Kidney tubule cell (primary cell): ENCODE measurements around the gene IL4R.
"Not testable (repeated sequence)": the region's sequence is repeated elsewhere in the genome, so short reads cannot be mapped to it uniquely, and the experiment has no call there.

ENCODE experiments used
- DNase-seq: peaks from one replicate; pipeline ENCODE4 v3.0.0-alpha.2; 2018; ENCODE audit warnings: low spot score

The IL4R gene

DNA sequence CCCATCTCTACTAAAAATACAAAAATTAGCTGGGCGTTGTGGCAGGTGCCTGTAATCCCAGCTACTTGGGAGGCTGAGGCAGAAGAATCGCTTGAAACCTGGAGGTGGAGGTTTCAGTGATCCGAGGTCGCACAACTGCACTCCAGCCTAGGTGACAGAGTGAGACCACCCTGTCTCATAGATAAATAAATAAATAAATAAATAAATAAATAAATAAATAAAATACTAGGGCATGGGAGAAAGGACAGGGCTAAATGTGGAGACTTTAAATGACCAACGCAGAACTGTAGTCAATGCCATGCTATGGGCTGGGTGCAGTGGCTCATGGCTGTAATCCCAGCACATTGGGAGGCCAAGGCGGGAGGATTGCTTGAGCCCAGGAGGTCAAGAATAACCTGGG is 25.5 kb upstream of the IL4R start:
- not testable (repeated sequence) for DNase-seq

DNA sequence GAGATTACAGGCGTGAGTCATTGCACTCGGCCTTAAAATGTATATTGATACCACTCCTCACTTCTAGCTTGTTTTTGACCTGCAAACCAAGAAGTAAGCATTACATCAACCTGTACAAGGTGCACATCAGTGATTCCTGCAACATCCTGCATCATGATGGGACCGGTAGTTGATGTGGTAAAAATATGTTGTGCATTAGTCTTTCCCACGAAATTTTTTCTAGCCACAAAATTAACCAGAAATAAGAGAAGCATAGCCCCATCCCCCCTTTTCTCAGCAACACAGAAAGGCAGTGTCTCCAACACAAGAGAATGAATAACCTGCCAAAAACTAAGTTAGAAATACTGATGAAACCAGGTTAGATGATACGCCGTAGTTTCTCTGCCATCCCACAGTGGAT is 24.1 kb upstream of the IL4R start:
- DNase-seq = peak; percentile 65

DNA sequence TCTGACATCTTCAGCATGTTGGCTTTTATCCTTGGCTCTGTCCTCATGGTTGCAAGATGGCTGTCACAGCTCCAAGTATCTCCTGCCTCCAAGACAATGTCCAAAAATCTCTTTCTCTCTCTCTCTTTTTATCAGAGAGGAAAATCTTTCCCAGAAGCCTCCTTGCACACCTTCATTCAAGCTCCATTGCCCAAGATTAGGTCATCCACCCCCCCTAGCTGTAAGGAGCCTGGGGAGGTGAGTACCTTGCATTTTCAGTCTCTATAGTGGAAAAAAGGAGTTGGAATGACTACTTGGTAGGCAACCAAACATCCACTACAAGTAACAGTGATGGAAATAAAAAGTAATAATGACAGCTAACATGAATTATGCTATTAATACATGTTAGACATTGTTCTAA is 23.2 kb upstream of the IL4R start:
- peak; percentile 77 for DNase-seq

DNA sequence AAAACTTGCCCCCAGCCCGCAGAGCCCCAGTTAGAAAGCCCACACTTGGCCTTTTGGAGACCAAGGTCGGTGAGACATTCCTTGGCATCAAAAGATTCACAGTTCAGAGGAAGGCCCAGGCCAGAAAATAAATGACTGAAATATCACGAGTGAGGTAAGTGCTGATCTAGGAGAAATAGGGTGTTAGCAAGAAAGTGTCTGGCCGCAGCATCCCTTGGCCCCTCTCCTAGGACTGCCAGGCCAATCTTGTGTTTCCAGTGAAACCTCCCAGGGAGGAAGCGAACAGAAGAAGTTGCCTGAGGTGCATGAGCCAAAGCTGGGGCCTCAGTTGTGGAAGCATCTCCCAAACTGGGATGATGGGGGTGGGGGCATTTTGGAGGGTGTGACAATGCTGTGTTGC is 22.7 kb upstream of the IL4R start:
- no peak for DNase-seq

DNA sequence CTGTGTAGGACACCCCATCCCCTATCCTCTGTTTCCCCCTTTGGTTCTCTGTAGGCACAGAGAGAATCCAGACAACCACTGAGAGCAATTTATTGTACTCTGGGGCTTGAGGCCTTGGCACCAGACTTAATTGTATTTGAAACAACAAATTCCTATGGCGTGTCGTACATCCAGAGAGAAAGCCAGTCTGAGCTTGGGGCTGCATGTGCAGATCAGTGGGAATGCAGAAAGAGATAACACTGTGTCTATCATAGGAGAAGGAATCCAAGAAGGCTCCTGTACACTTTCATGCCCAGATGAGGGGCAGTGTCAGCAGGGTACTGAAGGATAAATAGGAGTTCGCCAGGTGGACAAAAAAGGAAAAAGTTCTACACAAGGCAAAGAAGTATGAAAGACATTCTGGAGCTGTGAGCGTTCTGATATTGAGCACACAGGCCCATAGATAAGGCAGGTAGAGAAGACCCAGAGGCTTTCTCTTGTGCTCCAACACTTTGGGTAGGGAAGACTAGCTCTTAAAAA is 22.0 kb upstream of the IL4R start:
- no peak for DNase-seq

DNA sequence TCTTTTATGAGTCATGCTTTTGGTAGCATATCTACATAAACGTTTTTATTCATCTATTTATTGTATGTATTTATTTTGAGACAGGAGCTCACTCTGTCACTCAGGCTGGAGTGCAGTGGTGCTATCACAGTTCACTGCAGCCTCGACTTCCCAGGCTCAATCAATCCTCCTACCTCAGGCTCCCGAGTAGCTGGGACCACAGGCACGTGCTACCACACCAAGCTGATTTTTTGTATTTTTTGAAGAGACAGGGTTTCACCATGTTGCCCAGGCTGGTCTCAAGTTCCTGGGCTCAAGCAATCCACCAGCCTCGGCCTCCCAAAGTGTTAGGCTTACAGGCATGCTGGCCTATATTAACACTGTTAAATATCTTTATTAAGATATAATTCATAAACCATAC is 20.4 kb upstream of the IL4R start:
- DNase-seq = no peak

DNA sequence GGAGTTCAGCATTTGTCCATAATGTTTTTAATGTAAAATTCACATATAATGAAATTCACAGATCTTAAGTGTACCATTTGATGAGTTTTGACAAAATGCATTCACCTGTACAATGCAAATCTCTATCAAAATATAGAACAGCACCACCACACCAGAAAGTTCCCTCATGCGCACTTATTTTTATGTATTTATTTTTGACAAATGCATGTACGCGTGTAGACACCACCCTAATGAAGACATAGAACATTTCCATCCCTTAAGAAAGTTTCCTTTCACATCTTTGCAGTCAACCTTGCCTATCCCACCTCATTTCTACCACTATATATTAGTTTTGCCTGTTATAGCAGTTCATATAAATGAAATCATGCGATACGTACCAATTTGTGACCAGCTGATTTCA is 15.6 kb upstream of the IL4R start:
- no peak for DNase-seq

DNA sequence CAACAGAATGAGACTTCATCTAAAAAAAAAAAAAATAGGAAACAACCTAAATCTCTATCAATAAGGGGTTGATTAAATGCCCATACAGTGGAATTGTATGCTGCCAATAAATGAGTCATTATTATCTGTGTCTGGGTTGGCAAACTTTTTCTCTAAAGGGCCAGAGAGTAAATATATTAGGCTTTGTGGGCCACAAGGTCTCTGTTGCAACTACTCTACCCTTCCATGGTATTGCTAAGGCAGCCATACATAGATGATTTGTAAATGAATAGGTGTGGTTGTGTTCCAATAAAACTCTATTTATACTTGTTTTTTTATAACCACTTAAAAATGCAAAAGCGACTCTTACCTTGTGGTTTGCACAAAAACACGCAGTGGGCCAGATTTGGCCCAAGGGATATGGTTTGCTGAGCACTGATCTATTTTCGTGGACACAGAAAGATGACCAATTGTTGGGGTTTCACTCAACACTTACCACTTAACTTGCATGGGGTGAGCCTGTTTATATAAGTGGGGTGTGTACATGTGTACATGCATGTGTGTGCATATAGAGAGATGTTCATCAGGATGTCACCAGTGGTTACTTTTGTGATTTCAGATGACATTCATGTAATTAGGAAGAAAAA is 12.4 kb upstream of the IL4R start:
- no peak for DNase-seq

DNA sequence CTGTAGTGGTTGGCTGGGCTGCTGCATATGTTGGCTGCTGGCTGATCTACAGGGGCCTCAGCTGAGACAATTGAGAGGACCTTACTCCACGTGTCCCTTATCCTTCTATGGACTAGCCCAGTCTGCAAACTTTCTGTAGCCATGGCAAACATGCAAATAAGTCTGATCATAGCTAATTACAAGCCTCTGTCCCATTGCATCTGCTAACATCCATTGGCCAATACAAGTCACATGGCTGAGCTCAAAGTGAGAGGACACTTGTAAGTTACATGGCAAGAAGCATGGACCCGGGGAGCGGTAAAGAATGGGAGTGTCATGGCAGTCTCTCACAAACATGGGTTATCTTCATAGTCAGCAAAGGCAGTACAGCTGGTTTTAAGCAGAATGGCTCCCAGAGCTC is 11.6 kb upstream of the IL4R start:
- DNase-seq = no peak

DNA sequence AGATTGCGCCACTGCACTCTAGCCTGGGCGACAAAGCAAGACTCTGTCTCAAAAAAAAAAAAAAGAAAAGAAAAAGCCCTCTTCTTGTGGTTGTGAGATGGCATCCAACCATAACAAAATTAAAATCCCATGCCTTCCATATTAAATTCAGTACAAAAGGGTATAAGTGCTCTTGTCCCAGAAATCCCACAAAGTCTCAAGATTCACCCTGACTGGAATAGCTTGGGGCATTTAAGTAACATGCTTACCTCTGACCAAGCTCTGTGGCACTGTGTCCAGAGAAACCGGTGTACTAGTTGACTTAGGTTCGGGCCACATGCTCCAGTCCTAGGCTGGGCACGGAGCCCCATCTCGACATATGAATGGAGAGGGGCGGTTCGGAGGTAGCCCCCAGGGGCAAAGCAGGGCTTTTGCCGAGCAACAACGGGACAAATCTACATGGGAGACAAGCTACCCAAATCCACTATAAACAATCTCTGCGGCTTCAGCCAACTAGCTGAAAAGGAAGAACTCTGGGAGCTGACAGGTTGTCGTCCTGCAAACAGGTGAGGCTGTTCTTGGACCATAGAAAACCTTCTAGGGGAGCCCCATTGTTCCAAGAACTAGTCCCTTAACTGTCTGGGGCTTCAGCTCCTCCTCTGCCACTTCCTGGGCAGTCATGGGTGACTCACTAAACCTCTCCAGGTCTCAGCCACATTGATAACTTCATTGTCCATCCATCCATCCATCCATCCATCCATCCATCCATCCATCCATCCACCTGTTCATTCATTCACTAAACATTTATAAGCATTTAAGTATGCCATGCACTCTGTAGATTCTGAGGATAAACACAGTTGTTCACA is 10.3 kb upstream of the IL4R start:
- DNase-seq = no peak

DNA sequence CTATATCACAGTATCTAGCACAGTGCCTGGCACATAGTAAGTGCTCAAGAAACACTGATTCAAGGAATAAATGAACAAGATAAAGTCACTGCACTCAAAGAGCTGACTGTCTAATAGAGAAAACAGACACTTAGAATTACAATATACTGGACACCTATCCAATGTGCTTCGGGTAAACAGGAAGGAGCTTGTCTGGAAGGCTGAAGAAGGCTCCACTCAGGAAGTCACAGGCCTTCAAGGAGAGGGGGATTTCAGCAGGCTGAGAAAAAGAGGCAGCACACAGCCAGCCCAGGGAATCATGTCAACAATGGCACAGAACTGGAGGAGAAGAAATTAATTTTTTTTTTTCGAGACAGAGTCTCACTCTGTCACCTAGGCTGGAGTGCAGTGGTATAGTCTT is 9.7 kb upstream of the IL4R start:
- no peak for DNase-seq

DNA sequence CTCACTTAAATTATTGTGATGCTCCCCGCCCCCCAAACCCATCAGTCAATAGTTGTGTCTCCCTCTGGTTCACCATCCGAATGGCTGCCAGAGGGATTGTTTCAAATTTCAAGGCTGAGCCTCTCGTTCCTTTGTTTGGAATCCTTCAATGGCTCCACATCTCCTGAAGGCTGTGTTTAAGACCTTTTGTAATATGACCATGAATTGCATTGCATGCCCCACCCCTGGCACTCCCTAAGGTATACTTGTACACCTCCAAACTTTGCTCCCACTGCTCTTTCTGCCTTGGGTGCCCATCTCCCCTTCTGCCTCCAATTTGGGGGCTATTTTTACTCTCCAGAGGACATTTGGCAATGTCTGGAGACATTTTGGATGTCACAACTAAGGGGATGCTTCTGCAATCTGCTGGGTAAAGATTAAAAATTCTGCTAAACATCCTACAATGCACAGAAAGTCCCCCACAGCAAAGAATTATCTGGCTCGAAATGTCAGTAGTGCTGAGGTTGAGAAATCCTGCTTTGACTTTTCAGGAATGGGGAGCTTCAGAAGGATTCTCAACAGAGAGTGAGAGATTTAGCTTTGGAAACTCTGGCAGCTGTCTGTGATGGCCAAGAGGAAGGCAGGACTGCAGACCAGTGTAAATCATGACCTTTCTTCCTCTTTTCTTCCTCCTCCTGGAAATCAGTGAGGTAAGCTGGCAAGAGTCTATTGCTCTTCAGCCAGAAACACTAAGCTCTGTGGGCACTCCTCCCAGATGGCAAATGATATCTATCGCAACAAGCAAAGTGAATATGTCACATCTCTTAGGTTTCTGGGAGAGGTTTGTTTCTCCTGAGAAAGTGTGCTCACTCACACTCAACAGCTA is 8.7 kb upstream of the IL4R start:
- no peak for DNase-seq

DNA sequence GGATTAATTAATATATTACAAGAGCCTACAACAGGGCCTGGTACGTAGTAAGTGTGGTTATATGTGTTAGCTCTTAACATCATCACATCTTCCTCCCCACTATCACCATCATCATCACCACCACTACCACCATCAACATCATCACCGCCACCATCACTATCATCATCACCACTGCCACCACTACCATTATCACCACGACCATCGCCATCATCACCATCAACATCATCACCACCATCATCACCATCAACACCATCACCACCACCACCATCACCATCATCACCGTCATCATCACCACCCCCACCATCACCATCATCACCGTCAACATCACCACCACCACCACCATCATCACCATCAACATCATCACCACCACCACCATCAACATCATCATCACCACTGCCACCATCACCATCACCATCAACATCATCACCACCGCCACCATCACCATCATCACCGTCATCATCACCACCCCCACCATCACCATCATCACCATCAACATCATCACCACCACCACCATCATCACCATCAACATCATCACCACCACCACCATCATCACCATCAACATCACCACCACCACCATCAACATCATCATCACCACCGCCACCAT is 7.8 kb upstream of the IL4R start:
- DNase-seq = no peak

DNA sequence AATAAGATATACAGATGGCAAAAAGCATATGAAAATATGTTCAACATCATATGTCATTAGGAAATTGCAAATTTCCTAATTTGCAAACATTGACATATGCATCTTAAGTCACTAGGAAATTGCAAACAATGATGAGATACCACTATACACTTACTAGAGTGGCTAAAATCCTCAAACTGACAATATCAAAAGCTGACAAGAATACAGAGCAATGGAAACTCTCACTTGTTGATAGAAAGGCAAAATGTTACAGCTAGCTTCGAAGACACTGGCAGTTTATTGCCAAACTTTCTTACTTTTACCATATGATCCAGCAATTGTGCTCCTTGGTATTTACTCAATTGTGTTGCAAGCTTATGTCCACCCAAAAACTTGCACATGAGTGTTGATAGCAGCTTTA is 5.0 kb upstream of the IL4R start:
- no peak for DNase-seq

DNA sequence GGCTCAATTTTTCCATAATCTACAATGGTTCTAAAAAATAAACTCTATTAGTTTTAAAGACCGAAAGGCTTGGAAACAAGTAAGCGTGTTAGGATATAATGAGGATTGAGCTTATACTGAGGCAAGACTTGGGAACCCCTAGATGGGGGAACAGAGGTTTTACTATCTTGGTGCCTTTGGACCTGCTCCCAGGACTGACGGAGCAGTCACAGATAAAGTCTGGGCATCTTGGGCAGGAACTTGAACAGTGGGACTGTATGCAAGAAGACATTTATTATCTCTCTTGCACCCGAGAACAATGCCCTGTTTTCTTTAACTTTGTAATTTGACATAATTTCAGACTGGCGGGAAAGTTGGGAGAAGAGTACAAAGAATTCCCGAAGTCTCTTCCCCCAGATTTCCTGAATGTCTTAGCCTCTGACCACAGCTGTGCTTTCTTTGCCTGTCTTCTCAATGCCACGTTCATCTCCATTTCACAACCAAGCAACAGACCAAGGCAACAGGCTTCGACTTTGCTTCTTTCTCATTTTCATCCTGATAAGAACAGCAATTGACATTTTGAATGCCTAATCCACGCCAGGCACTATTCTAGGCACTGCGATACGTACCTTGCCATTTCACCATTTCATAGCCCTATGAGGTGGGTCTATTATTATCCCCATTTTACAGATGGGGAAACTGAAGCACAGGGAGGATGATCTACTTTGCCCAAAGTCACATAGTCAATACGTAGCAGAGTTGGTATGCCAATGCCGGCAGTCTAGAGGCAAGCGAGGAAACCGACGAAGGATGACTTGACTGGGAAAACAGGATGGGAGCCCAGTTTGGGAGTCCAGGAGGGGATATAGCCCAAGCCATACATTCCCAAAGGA is 3.0 kb upstream of the IL4R start:
- no peak for DNase-seq

DNA sequence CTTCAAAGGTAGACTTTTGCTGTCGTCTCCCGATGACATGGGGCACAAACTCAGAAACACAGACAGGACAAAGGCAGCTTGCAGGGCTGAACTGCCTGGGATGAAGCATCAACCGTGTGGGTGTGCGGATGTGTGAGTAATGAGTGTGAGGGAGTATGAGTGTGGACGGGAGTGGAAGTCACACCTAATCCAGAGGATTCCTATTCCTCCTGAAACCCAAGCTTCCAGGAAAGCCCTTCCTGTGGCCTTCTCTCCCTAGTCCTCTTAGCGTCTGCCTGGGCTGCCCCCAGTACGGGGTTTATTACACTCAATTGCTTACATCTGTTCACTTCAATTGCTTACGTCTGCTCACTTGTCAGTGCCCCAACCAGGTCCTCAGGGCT is 2.3 kb upstream of the IL4R start:
- DNase-seq = no peak

DNA sequence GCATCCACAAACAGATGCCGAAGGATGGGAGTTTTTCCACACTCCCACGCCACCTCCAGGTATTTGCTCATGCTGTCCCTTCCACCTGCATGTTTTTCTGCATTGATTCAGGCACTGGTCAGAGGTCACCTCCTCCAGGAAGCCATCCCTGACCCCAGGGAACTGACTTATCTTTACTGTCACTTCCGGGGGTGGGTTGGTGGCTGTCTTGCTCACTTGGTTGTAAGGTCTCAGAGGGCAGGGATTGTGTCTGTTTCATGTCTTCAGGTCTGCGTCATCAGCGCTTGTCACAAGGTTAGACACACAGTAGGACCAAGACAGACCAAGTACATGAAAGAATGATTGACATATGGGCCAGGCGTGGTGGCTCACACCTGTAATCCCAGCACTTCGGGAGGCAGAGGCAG is 1.9 kb upstream of the IL4R start:
- DNase-seq = no peak

DNA sequence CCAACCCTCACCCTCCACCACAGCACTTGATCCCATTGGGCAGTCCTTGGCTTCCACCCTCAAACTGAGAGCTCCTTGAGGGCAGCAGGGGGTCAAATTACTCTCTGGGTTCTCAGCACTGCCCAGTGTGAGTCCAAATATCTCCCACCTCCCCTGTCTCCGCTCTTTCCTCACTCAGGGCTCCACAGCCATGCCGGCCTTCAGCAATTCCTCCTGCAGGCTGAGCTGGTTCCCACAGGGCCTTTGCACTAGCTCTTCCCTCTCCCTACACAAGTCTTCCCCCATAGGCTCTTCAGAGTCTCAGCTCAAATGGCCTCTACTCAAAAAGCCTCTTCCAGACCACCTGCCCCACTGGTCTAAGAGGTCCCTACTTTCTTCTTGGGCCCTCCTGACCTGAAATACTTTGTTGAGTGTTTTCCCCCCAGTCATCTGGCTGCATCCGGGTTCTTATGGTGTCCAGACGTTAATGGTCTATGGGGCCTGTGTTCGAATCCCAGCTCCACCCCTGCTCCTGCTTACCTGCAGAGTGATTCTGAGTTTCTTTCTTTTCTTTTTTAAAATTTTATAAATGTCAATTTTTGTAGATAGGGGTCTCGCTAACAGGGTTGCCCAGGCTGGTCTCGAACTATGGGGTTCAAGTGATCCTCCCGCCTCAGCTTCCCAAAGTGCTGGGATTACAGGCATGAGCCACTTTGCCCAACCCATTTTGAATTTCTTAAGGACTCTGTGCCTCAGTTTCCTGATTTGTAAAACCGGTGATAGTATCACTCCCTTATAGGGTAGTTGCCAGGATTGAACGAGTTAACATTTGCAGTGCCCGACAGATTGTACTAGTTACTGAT is 973 bp upstream of the IL4R start:
- no peak for DNase-seq

DNA sequence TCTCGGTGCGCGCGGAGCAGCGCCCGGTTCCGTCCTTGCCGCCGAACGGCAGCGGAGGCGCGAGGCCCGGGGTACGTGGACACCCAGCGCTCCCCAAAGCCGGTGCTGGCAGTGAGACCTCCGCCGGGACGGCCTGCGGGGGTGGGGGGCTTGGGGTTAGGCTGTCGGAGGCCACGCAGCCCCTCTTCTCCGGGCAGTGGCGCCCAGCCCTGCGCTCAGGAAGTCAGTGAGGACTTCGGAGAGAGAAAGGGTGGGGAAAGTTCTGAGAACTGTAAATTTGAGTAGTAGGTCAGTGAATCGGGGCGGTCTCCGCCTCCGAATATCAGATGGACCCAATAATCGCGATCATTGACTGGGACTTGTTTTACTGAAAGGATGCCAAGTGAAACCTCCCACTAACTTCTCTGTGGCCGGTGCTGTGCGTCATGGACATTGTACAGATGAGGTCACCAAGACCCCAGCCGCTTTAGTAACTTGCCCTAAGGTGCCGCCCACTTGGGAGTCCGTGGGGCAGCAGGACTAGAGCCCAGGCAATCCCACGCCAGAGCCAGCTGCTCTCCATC is 468 bp downstream of the IL4R start:
- peak; percentile 88 for DNase-seq

DNA sequence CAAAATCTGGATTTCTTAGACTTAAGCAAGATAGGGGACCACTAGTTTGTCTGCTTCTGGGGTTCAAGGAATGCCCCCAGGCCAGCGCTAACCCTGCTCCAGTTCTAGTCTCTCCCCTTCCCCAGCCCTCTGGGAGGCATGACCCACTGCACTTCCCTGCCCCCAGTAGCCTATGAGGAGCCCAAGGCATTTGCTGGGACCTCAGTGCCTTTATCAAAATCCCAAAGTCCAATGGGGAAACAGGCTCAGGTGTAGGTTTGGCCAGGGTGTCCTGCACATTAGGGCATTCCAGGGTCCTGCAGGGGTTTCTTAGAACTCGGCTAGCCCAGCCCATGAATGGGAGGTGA is 1.2 kb downstream of the IL4R start:
- DNase-seq = no peak
